ENCODE results near the gene GARS1.

DNA sequence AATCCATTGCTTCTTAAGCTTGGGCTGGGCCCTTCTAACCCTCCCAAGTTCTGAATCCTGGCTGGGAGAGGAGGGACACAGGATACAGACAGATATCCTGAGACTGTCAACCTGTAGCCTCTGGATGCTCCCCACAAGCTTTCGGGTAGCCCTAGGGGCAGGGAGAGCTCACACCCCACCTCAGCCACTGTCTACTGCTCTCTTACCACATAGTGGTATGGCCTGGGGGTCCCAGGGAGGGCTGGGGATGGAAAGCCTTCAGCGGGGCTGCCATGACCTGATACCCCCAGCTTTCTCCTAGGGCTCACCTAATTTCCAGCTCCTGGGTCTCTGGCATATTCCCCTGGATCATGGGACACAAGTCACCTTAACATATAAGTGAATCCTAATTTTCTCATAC lies 62.5 kb downstream of the GARS1 start:
- TF ChIP-seq TAF1 (IDR thresholded peaks at IDR 0.05; ENCODE audit: low read depth) (no peak), EP300 (IDR thresholded peaks at IDR 0.05; ENCODE audit: borderline replicate concordance) (no peak)
